ENCODE data around the gene OPCML.

GRCh38 chr11:132972565-132972964 lies 559.7 kb downstream of the OPCML start:
- no peak for TF ChIP-seq CTCF (IDR thresholded peaks at IDR 0.05; ENCODE audit: low read length)
- no peak for TF ChIP-seq EZH2 (IDR thresholded peaks at IDR 0.05; ENCODE audit: borderline replicate concordance, low read length)

Measured in OCI-LY1 (cell line).